ENCODE results near the gene CLEC4D. TPM values are rescaled to one million over a fixed set of nuclear protein-coding genes. Genes with fewer than 3 reads are reported as not detected.

CLEC4D gene
- total RNA-seq, 6 experiments from 2014 or later = 0.09 to 0.43 (median 0.16) TPM; not detected in 3

DNA sequence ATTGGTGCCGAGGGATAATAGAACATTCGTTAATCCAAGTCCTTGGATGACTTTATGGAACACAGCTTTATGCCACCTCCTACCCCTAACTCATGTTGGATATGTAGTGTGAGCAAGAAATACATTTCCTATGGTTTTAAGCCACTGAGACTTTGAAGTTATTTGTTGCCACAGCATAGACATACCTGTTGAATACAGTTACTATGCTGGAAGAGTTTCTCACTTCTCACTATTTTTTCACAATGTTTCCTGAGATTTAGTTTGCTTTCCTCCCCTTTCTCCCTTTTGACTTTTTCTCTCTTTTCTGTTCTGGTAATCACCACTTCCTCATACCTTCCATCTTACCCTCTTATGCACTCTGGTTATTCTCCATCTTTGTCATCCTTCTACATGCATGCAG, 34.9 kb downstream of the CLEC4D start:
- TF ChIP-seq, protein P1, sequence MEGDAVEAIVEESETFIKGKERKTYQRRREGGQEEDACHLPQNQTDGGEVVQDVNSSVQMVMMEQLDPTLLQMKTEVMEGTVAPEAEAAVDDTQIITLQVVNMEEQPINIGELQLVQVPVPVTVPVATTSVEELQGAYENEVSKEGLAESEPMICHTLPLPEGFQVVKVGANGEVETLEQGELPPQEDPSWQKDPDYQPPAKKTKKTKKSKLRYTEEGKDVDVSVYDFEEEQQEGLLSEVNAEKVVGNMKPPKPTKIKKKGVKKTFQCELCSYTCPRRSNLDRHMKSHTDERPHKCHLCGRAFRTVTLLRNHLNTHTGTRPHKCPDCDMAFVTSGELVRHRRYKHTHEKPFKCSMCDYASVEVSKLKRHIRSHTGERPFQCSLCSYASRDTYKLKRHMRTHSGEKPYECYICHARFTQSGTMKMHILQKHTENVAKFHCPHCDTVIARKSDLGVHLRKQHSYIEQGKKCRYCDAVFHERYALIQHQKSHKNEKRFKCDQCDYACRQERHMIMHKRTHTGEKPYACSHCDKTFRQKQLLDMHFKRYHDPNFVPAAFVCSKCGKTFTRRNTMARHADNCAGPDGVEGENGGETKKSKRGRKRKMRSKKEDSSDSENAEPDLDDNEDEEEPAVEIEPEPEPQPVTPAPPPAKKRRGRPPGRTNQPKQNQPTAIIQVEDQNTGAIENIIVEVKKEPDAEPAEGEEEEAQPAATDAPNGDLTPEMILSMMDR (IDR thresholded peaks at IDR 0.05) = no peak
- TF ChIP-seq POLR2A (IDR thresholded peaks at IDR 0.05) = no peak
- no peaks in the 10 kb centered on the region for H3K36me3 ChIP-seq
- H3K4me1 ChIP-seq = no peaks in the 10 kb centered on the region
- no peak overlapping the region for H3K4me3 ChIP-seq
- ATAC-seq = no peak
- no peaks in the 10 kb centered on the region for H3K9me3 ChIP-seq
- no peaks in the 10 kb centered on the region for H3K27me3 ChIP-seq
- WGBS (ENCODE audit: insufficient coverage, low coverage, low lambda C conversion rate, missing lambda C conversion rate) = 68% methylated on average over 2 of the region's 2 CpGs
- intact Hi-C loops (cut with DNase I) = loop anchor here in 1 of 2 donors (10.0 kb wide), 1 partner anchor 57 kb away; no protein-coding TSS in a partner anchor
- no peak for DNase-seq
- no peak overlapping the region for H3K27ac ChIP-seq

DNA sequence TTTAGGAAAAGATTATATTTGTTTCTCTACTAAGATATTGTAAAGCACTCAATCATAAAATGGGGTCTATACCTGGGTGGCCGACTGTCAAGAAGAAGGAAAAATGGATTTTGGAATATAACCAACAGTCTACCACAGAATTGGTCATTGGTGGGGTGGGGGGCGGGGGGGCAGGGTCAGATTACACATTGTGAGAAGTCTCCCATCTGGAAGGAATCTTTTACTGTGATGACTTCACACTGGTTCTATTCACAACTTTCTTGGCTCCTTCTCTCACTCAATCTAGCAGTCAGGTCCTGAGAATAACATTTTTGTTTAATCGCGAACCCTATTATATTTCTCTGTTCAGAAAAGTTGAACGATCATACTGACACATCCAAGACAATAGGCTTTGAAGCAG, 36.1 kb downstream of the CLEC4D start:
- intact Hi-C loops (cut with DNase I) = loop anchor here in 1 of 2 donors (10.0 kb wide), 1 partner anchor 55 kb away; no protein-coding TSS in a partner anchor
- Histone ChIP-seq H3K27me3 (no peaks in the 10 kb centered on the region), H3K36me3 (no peaks in the 10 kb centered on the region), H3K4me3 (no peak overlapping the region), H3K4me1 (no peaks in the 10 kb centered on the region), H3K27ac (no peak overlapping the region), H3K9me3 (no peaks in the 10 kb centered on the region)
- ATAC-seq (no peak), DNase-seq (no peak)
- no peak for TF ChIP-seq POLR2A (IDR thresholded peaks at IDR 0.05)
- TF ChIP-seq, protein P1 (IDR thresholded peaks at IDR 0.05) = no peak
- 58% methylated on average over 4 of the region's 5 CpGs for whole genome bisulfite sequencing (ENCODE audit: insufficient coverage, low coverage, low lambda C conversion rate, missing lambda C conversion rate)

DNA sequence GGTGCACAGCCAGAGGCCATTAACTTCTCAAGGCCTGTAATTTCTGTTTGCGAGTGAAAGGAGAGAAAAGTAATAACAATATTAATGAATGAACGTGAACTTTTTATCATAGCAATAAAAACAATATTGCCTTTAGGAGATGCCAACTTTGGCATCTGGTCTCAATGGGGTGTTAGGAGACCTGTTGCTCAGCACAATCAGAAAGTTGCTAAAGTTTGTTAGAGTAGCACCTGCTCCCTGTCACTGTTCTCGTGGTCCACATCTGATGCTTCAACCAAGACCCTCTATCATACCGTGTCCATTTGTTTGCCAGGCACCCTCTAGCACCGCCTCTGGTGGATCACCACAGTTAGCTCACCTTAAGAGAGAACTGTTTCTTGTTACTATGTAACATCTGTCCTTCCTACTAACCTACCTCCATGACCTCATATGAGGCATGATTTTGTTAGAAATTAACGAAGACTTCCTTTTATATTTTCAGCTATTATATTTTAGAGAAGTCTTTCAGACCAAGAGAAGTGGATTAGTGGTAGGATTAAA, 39.9 kb downstream of the CLEC4D start:
- DNase-seq = no peak
- WGBS (ENCODE audit: insufficient coverage, low coverage, low lambda C conversion rate, missing lambda C conversion rate) = 71% methylated on average over 6 of the region's 6 CpGs
- Histone ChIP-seq H3K27ac (no peak overlapping the region), H3K27me3 (no peaks in the 10 kb centered on the region), H3K4me1 (no peaks in the 10 kb centered on the region), H3K36me3 (no peaks in the 10 kb centered on the region), H3K4me3 (no peak overlapping the region), H3K9me3 (no peaks in the 10 kb centered on the region)
- no peak for TF ChIP-seq POLR2A (IDR thresholded peaks at IDR 0.05)
- TF ChIP-seq, protein P1 (IDR thresholded peaks at IDR 0.05) = no peak
- intact Hi-C loops (cut with DNase I) = no loop called here
- no peak for ATAC-seq

DNA sequence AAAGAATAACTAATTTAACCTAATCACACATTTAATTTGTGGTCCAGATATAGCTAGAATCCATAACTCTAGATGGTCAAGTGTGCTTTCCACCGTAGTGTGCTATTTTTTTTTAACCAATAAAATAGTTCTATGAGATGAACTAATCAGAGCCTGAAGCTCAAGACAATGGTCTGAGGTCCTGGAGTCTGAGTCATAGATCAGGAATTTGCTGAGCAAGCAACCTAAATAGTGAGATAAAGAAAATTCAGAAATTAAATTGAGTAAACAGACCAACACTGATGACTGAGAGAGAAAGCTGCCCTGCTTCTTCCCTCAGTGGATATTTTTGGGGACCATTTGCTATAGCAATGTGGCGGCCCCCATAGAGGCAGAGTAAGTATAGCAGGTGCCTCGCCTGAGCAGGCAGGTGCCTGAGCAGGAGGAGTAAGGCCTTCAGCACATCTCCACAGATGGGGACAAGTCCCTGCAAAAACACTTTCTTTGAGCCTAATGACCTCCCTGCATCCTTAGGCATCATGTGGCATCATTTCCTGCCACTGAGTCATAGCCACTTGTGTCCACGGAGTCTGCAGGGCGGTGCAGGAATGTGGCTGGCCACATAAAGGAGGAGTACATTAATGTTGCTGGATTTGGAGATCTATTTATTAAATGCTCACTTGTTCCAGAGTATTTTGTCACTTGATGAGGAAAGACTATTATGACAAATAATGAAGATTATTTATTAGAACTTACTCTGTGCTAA, 41.3 kb downstream of the CLEC4D start:
- H3K36me3 ChIP-seq = no peaks in the 10 kb centered on the region
- H3K9me3 ChIP-seq = no peaks in the 10 kb centered on the region
- WGBS (ENCODE audit: insufficient coverage, low coverage, low lambda C conversion rate, missing lambda C conversion rate) = 77% methylated on average over 5 of the region's 5 CpGs
- H3K4me3 ChIP-seq = no peak overlapping the region
- ATAC-seq (no peak), DNase-seq (no peak)
- no peaks in the 10 kb centered on the region for H3K4me1 ChIP-seq
- intact Hi-C loops (cut with DNase I) = no loop called here
- H3K27me3 ChIP-seq = no peaks in the 10 kb centered on the region
- no peak overlapping the region for H3K27ac ChIP-seq
- no peak for TF ChIP-seq POLR2A (IDR thresholded peaks at IDR 0.05)
- TF ChIP-seq, protein P1 (IDR thresholded peaks at IDR 0.05) = no peak
